Measurements from ENCODE around the gene UBXN6.

The UBXN6 gene

DNA sequence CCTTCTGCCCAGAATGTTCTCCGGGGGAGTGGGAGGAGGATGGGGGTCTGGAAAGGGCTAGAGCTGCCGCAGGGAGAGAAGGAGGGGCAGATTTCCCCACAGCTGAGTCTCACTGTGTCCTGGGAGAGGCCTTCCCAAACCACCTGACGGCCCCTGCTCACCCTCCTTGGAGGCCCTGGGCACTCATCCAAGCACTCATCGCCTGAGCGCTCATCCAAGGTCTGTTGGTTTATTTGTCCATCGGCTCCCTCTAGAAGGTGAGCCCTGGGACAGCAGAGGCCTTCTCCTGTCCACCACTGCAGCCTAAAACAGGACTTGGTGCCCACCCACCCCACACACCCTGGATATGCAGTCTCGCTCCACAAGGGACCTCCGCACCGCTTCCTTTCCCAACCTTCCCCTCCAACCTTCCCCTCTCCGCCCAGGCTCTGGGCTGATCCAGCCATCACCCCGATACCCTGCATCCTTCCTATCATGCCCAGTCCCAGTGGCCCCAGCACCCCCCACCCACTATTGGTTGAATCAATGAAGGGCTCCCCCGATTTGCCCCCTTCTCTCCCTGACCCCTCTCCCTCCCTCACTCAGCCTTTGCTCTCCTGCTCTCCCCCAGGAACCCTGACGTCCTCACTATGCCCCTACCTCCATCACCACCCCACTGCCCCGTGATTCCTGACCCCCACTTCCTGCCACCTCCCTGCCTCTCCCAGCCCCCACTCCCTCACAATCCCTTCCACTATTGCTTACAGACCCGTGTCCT lies 1.7 kb downstream of the UBXN6 start:
- peak; percentile 94 for DNase-seq

DNA sequence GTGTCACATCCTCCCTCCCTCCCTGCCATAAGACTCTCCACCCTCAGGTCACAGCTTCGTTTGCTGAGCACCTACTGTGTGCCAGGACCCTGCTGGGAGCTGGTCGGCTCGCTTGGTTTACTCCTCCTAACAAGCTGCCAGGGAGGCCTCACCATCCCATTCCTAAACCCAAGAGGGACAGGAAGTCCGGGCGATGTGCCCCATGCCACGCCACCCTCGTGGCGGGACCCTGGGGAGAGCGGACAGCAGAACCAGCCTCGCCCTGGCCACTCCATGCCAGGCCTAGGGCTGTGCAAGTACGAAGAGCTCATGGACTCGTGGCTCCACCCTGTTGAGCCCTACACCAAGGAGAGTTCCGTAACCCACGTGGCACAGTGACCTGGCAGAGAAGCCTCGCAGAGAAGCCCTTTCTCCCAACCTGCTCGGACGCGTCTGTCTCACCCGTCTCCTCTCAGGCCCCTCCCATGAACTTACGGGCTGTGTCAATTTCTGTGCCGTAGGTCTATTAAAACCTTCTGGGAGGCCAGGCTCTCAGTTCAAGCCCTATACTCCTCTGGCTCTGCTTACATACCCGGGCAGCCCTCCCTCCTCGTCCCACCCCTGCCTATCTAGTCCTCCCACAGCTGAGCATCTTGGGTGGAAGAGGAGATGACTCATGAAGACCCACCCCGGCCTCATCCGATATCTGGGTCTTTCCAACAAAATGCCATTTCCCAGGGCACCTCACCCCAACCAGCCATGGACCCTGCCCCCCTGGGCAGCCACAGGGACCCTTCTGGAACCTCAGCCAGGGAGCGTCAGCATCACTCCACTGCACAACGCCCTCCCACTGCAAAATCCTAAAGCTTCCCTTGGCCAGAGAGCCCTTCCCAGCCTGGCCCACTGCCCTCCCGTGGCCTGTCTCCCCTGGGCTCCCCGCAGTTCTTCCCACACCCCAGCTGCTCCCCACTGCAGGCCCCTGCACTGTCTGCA lies 2.6 kb downstream of the UBXN6 start:
- DNase-seq, result peak; percentile 96

DNA sequence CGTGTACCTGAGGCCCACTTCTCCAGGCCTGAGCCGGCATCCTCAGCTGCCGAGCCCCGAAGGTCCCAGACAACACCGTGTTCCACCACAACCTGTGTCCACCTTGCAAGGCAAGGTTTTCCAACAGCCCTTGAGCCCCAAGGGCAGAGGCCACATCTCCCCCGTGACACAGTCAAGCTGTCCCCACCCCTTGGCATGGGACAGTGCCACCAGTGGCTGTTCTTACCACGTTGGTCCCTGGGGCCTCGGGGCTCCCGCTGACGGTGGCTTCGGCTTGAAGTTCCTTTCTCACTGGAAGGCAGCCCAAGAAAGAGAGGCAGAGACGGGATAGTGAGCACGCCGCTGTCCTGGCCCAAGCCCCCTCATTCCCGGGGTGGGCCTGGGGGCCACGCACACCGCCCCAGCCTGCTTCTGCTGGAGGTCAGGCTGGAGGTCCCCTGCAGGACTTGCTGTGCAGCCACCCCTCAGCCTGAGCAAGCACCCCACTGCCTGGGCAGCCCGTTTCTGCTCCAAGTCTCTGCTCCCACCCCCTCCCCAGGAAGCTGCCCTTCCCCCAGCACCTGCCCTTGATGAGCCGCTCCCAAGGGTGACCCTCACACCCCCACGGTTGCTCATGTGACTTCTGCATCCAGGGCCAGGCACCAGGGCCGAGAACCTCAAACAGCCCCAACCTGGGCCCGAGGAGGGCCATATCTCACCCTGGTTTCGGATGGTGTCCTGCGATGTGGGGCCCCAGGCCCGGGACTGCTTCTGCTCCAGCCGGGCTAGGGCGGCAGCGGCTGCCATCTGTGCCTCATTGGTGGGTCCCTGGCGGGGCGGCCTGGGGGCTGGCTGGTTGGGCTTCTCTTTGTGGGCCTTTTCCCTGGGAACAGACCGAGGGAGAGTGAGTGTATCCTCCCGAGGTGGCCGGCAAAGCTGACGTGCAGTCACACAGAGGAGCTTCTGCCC lies 4.1 kb downstream of the UBXN6 start:
- DNase-seq, result no peak

DNA sequence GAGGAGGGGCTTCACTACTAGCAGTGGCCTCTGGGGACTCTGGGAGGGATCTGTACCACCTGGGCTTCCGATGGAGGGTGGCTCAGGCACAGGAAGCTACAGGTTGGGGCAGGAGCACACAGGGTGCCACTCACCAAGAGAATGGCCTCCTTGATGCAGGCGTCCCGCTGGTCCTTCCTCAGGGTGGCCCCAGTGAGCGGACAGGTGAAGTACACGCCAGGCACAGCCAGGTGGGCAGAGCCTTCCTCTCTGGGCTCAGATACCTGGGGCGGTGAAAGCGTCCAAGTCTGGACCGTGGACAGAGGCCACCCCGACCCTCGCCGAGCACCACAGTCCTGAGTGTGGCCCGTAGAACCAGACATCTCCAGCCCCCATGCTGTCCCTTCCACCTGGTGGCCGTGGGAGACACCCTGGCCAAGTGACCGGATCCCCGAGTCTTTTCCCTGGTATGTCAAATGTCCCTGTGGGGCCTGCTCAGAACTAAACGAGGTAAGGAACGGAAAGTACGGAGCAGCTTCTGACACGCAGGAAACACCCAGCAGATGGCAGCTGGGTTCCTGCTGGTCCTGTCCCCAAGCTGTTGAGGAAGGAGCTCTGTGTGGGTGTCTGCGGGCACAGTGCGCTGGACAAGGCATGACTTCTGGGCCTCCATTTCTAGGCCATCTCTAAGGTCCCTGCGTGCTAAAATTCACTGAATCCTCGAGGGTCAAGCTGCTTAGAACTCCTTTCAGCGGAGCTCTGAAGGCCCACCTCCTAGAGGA lies 5.2 kb downstream of the UBXN6 start:
- no peak for DNase-seq

DNA sequence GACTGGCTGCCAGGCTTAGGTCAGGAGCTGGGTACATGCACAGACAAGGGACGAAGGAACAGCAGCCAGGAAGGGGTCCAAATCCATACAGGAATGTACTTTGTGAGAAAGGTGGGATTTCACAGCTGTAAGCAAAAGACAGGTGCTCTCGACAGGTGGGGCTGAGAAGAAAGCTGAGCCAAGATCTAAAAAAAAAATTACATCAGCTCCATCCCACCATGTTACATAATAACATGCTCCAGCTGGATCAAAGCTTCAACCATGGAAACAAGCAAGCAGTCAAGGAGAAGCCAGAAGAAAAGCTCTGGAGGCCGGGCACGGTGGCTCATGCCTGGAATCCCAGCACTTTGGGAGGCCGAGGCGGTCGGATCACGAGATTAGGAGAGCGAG lies 8.0 kb downstream of the UBXN6 start:
- no peak for DNase-seq

DNA sequence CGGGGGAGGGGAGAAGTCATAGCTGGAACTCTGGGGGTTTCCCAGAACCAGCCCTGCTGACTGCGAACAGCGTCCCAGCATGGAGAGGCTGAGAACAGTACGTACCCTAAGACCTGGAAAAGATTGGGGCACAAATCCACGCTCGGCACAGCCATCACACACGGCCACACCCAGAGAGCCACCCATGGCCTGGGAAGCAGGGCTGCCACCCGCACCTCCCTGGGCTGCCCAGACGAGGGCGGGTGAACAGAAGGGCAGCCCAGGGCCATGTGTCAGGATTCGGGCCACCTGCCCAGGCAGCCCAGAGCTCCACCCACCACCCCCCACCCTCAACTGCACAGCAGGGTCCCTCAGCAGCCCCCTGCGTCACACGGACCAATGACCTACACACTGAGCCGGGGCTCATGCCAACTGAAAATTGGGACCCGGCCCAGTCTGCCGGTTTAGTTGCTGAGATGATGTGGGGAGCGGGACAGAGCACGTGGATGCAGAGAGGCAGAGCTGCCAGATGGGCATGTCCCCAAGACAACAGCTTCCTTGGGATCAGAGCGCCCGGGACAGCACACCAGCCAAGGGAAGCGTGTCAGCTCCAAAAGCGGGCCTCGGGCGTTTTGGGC lies 8.5 kb downstream of the UBXN6 start:
- no peak for DNase-seq

DNA sequence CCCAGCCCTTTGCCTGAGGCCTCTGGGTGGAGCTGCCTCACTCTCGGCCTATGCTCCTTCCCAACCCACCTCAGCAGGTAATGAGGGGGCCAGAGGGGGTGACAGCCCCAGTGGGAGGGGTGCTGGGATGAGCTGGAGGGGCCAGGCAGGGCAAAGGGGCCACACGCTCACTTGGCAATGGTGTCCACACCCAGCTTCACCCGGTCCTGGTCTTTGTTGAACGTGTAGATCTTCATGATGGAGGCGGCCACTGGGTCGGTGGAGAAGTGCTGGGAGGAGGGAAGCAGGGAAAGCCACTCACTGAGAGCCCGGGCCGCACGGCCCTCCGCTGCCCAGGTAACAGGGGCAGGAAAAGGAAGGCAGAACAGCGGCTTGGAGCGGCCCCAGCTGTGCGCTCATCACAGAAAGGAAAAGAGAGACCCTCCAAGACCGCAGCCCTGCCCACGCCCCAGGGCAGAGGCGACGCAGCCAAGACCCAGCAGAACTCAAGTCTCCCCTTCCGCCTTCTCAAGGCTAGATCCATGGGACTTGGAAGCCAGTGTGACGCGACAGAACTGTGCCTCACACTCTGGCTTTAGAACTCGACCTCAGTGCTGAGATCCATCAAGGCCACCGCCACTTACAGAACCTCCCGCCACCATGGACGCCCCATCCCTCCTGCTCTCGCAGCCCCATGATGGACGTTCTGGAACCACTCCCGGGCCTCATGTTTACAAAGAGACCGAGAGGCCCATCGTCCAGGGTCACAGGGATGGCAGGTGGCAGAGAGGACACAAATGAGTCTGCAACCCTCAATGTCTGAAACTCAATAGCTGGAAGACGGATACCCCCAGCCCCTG lies 9.2 kb downstream of the UBXN6 start:
- DNase-seq, result no peak

DNA sequence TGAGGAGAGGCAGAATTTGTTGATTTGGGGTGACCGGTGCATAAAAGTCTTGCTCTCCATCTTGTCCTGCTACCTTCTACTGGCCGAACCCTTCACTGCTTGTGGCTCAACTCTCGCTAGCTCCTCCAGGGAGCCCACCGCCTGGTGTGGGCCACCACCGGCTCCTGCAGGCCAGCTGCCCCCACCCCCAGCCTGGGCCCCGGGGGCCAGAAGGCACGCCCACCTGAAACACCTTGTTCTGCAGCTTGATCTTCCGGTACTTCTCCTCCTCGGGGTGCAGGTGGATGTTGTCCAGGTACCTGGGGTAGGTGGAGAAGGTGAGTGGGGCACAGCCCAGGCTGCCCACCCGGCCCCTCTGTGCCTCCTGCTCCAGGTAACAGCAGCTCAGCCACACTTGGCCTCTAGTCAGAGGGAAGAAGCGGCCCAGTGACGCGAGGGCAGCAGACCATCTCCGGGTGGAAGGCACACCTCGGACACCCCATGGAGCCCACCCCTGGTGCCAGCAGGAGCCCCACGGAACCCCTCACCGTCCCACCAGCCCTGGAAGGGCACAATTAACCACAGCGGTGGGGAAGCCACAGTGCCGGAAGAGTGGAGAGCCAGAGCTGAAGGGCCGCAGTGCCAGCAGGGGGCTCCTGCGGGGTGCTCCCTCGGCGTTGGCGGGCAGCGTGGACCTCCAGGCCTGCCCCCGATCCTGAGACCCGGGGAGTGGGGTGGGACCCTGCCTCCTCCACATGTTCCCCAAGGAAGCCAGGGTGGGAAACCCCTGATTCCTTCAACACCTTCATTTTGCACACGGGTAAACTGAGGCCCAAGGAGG lies 10.1 kb downstream of the UBXN6 start:
- no peak for DNase-seq

DNA sequence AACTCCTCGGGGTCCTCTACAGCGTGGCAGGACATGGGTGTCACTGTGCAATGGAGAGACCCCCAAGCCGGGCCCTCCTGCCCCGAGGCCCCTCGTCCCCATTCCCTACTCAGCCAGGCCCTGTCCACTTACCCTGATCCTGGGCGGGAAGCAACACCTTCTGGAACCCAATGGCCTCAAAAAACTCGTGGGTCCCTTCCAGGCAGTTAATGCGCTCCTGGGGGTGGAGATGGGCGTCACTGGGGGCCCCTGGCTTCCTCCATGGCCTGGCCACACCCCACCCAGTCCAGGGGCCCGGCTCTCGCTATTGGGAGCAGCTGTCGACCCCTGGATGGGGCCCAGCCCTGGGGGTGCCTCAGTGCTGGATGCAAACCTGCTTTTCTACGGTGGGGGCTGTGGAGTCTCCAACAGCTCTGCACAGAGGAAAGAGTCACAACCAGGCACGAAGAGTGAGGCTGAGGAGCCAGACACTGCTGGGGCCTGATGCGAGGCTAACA lies 10.8 kb downstream of the UBXN6 start:
- no peak for DNase-seq

DNA sequence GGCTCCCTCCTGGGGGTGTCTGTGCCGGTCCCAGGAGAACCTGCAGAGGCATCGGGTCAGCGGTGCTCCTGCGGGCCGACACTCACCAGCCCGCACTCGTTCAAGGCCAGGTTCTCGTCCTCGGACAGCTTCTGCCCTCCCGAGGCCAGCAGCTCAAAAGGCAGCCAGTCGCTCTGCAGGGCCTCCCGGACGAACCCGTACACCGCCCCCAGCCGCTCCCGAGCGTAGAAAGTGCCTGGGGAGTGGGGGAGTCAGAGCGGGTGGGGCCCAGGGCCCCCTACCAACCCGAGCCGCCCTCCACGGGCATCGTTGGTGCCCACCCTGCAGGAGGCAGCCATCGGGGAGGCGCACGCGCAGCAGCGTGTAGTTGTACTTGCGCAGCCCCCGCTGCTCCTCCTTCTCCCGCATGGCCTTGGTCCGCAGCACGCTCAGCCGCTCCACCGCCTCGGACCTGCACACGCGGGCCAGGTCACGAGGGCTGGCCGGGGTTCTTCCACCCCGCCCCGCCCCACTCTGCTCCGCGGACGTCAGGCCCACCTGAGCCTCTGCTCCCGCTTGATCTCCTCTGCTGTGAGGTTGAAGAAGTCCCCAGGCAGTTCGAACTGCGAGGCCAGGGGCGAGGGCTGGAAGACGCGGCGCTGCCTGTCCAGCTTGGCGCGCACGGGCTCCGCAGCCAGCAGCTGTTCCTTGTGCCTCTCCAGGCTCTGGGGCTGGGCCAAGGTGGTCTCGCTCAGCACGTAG lies 11.5 kb downstream of the UBXN6 start:
- no peak for DNase-seq

DNA sequence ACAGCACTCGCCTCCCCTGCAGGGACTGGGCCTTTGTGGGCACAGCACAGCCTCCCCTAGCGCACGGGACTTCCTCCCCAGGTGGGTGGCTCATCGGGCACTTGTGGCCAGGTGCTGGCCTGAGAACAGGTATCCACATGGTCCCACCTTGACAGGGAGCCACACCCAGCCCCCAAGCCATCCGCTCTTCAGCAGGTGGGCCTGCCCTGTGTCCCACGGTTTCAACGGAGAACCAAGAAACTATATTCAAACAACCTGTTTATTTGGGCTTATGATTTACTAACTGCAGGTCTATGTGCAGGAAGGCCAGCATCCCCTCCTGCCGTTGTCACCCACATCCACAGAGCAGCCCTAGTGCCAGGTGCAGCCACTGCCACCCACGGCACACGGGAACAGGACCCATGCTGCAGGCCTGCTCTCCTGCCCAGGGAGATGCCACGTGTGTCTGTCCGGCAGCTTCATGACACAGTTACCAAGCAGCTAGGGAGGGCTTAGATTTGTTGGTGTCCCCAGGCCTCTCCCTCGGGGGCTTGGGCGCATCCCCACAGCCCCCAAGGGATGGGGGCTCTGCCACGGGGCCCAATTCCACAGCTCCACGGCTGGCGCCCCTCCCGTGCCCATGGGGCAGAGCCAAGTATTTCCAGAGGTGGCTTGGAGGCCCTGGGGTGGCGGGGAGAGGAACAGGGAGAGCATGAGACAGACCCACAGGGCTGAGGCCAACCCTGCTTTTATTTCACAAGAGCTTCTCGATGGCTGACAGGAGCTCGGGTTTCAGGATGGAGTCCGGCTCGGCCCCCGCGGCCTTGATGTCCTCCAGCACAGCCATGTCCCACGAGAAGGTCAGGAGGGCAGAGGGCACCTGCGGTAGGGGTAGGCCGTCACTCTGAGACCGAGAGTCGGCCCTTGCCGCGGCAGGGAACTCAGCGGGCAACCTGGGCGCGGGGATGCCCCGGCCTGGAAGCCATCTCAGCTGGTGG lies 12.5 kb downstream of the UBXN6 start:
- no peak for DNase-seq

DNA sequence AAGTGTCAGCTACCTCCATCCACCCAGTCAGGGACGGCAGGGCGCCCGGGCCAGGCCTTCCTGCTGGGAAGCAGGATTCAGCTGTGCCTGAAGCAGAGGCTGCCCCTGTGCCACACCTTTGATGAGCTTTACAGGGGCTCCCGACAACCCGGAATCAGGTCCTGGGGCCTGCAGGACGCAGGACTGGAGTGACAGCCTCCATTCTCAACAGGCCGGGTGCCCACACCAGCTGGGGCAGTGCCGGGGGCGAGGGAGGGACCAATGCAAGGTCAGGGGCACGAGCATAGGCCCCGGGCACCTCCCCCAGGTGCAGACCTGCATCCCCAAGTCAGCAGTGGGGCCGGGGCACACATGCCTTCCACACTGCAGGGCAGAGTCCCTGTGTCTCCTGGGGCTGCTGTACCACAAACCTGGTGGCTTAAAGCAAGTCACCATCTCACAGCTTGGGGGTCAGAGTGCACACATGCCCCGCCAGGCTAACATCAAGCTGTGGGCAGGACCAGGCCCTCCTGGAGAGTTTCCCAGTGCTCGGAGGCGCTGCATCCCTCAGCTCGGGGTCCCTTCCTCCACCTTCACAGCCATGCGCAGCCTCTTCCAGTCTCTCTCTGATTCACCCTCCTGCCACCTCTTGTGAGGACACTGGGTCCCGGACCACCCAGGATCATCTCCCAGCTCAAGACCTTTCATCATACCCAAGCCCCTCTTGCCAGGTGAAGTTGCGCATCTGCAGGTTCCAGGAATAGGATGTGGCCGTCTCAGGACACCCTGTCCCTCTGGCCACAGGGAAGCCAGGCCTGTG lies 13.4 kb downstream of the UBXN6 start:
- no peak for DNase-seq

DNA sequence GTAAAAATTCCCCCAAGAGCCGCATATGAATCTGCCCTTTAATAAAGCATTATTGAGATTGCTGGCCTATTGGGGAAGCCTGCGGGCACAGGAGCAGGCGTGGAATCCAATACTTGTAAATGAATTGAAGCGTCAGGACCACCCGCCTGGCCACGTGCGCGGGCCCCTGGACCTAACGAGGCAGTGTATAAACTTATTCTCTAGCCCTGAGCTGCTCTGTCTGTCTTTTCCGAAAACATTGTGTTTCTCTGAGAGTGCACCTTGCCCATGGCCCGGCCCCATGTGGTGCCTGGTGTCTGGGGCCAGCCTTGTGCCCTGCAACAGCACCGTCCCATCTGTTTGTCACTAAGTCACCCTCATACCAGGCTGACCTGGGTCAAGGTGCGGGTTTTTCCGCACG lies 14.4 kb downstream of the UBXN6 start:
- no peak for DNase-seq

DNA sequence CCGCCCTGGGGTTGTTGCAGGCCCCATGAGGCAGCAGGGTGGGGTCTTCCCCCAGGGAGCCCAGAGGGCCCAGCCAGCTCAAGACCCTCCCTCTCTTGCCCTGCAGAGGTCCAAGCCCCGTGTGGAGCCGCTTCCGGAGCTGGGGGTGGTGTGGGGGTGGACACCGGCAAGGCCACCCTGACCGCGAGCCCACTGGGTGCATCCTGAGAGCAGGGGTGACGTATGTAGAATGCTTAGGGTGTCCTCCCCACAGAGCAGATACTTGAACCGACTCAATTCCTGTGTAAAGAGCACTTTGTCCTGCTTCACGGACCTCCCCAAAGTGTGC lies 14.8 kb downstream of the UBXN6 start:
- no peak for DNase-seq

DNA sequence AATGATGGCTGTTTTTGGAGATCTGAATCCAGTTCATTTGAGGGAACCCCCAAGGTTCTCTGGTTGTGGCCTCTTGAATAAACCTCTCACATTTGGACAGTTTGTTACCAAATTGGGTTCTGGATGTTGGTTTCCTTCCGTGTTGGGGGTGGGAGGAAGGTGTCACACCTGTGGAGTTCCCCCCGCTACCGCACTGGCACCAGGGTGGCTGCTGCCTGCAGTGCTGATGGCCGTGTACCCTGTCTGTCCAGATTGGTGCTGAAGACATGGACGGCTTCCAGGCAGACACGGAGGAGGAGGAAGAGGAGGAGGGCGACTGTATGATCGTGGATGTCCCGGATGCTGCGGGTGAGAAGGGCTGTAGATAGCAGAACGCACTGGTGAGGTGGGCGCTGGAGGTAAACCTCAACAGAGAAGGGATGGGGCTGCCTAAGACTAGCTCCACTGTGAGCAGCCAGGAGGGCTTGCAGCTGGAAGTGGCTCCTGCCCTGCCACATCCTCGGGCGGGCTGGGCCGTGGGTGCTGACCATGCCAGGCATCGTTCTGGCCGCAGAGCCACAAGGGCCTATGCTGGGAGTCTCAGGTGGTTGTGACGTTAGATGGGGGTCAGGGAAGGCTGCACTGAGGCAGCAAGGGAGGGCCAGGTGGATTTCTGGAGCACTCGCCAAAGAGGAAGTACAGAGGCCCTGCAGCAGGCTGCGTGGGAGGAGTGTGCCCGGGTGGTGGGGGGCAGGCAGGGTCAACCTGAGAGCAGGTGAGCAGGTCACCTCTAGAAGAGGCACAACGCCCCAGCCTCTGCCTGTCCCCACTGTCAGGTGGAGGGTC lies 15.4 kb downstream of the UBXN6 start:
- no peak for DNase-seq

DNA sequence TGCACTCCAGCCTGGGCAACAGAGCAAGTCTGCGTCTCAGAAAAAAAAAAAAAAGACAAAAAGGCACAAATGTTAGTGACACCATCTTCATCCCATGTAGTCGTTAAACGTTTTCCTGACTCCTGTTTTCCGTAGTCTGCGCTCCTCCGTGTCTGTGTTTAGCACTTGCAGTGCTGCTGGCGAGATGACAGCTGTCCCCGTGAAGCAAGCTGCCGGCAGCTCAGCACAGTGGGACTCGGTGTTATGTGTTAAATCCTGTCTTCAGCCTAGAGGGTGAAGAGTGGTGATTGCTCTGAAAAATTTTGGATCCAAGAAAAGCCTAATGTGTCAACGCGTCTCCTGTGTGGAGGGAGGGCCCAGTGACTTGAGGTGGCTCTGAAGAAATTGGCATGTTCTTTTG lies 18.4 kb downstream of the UBXN6 start:
- no peak for DNase-seq
